Cortex of kidney (tissue), 1 donor: ENCODE measurements around the gene HJURP.

ENCODE experiments used
- DNase-seq: peaks from one replicate; lab custom pipeline; 2025; lab: John Stamatoyannopoulos, UW

The HJURP gene

GRCh38 chr2:233791883-233792329 is 62.4 kb downstream of the HJURP start:
- no peak for DNase-seq

DNA sequence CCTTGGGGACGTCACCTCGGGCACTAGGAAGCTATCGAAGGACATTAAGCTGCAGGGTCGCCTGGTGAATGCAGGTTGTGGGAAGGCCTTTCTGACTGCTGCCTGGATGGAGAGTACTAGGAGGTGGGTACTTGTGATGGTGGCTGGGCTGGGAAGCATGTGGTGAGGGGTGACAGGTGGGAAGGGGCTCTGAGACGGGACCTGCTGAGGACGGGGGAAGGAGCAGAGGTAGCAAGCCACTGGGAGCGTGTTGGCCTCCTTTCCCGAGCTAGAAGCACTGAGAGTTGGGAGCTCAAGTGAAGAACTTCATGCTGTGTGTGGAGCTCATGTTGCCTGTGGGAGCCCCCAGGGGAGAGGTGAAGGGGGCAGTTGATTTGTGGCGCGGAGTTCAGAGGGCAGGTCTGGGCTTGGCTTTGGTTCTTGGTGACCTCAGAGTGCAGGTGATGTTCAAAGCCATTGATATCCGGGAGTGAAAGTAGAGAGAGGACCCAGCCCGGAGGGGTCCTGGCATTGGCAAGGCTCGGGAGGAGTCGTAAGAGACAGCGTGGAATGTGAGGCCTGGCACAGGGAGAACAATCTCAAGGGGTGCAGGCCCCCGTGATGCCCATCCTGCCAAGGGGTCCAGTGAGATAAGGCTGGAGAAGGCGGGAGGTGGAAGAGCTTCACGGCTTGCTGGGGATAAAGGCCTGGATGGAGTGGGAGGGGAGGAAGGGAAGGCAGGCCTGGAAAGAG is 63.0 kb downstream of the HJURP start:
- no peak for DNase-seq

DNA sequence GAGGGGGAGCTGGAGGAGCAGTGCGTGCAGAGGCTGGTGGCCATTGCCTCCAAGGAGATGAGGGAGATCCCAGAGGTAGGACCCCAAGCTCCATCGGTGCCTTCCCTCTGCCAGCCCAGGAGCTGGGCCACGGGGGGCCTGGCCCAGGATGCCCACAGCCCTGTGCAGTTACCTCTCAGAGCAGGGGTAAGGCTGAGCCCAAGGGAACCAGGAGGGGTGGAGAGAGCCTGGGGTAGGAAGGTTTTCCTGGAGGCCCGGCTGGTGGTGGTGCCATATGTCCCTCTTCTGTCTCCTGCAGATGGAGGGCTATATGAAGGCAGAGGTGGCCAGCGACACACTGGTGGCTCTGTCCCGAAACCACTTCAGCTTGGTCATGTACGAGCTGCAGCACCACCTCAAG is 64.8 kb downstream of the HJURP start:
- DNase-seq: no peak
